A172 (cell line): ENCODE data around the gene TMEM250. TPM values are rescaled to one million over a fixed set of nuclear protein-coding genes. Genes with fewer than 3 reads are reported as not detected.

Source experiments
- DNase-seq: peaks from one replicate; pipeline ENCODE4 v3.0.0-alpha.2; 2015; ENCODE audit warnings: low spot score
- total RNA-seq: library from RNA; depleted of rRNA; stranded (reverse); fragments of >200 nt; shearing (Covaris generic); gene quantifications from 2 replicates; pipeline ENCODE4 v1.2.3, GENCODE V29; 2014

TMEM250 gene
- total RNA-seq, 1 experiment from 2014 or later, result 81.1 TPM

DNA sequence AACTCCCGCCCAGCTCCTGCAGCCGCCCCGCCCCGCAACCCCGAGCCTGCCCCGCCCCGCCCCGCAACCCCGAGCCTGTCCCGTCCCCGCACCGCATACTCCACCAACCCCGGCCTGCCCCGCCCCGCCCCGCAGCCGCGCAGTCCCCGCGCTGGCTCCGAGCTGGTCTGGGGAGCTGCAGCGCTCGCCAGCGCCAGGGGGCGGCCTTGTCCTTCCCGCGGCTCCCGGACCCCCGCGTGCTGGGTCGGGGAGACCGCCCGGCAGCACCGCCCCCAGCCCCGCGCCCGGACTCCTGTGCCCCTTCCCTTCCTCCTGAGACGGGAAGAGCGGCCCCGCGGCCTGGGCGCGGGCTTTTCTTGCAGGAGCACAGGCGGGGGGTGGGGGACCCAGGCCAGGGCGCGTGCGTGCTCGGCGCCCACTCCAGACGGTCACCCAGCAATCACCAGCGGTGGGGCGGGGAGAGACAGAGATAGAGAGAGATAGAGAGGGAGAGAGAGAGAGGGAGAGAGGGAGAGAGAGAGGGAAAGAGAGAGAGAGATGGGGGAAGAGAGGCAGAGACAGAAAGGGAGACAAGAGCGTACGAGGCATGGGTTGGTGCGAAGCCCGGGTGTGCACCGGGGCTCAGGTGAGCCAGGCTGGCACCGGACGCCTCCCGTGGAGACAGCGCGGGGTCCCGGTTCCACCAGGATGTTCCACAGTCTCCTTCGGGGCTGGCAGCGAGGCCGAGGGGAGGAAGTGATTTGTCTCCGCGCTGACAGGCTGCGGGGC, 14.7 kb upstream of the TMEM250 start:
- no peak for DNase-seq

DNA sequence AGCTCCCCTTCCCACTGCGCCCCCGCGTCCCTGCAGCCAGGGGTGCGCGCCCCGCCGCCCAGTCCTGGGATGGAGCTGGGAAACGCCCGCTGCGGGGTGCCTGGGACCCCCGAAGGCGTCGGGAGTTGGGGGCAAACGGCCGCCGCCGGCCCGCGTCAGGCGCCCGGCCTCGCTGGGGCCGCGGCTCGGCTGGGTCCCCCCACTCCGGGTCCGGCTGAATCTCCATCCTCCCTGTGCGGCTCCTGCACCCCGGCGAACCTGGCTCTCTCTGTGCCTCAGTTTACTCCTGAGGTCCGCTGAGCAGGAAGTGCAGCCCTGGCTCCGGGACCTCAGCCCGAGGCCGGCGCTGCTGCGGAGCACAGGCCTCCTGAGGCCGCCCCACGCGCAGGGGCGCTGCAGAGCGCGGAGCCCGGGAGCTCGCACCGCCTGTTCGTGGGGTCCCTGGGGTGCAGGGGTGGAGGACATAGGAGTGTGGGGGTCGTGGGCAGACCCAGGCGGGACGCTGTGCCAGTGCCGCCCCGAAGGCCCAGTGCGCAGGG, 13.9 kb upstream of the TMEM250 start:
- no peak for DNase-seq

DNA sequence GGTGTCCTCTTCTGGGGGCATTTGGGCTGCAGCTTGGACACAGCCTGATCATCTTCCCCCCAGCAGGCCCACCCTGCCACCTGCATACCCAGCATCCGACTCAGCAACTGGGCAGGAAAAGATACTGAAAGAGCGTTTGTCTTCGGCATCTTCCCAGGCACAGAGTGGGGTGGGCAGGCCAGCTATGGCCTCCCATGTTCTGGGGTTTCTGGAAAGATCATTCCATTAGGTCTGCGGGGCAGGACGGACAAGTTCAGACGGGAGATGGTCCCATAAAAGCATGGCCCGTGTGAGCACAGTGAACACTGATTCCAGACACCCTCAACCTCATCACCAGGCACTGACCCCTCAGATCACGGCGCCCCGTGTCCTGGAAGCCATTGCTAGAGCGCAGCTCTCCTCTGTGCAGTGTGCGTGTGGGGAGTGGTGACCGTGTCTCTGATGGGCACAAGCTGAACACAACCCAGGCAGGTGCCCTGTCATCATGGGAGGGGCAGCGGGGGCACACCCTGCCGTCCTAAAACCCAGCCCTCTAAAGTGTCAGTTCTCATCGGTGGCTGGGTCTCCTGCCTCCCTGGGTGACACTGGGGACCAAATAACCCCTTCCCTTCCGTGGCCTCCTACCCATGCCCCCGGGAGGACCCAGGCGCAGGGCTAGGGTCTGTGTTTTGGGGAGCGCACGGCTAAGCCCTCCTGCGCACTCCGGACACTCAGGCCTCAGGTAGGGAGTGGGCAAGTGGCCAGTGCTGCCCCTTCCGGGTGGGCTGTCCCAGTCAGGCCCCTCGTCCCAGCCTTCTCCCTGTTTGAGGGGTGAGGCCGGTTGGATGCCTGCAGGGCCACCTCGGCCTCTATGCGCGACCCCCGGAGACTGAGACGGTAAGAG, 13.2 kb upstream of the TMEM250 start:
- DNase-seq, result no peak

DNA sequence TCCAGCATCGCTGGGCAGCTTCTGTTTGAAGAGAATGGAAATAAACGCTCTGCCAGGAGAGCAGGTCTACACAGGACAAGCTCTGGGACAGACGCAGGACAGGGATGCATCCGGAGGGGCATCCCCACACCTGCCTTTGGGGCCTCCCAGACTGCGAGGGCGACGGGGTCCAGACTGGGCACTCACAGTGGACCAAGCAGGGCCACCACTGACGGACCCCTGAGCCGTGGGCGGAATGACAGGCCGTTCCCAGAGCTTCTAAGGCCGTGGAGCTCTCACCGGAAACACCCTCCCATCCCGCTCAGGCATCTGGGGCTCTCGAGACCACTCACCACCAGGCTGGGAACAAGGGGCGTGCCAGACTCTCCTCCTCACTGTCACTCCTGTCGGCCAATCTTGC, 10.5 kb upstream of the TMEM250 start:
- no peak for DNase-seq

DNA sequence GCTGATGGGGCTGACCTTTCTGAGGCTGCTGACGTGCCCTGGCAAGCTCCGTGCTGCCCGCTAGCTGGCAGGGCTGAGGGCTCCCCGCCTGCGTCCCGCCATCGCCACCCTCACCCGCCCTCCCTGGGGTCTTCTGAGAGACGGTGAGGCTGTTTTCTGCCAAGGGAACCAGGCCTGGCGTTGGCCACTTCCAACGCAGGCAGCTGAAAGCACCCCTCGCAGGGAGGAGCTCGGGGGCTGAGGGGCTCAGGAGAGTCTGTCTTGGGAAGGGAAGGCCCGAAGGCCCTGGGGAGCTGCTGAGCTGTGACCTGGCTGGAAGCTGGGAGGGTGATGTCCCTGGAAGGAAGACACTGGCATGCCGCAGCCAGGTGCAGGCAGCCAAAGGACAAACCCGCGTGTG, 9.8 kb upstream of the TMEM250 start:
- no peak for DNase-seq

DNA sequence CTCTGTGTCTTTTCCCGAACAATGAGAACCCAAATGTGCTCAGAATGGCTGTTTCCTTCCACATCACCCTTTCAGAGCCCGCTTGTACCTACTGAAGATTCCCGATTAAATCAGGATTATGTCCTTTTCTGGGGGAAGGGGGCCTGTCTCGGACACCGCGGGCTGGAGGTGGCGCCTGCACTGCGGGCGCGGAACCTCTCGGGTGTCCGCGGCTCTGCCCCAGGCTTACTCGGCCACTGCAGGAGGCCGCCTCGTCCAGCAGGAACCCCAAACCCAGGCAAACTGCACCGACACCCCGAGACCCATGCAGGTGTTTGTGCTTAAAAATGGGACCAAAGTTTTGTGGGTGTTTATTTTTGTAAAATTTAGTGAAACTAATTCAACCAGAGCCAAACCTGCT, 8.6 kb upstream of the TMEM250 start:
- DNase-seq, result no peak

DNA sequence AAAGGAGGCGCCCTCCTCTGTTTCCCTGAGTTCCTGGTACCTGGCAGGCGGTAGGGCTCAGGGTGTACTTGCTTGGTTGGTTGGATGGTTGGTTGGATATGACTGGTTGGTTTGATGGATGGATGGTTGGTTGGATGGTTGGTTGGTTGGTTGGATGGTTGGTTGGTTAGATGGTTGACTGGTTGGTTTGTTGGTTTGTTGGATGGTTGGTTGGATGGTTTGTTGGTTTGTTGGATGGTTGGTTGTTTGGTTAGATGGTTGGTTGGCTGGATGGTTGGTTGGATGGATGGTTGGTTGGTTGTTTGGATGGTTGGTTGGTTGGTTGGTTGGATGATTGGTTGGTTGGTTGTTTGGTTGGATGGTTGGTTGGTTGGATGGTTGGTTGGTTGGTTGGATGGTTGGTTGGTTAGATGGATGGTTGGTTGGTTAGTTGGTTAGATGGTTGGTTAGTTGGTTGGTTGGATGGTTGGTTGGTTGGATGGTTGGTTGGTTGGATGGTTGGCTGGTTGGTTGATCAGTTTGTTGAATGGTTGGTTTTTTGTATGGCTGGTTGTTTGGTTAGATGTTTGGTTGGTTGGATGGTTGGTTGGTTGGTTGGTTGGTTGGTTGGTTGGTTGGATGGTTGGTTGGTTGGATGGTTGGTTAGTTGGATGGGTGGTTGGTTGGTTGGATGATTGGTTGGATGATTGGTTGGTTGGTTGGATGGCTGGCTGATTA, 6.5 kb upstream of the TMEM250 start:
- no peak for DNase-seq

DNA sequence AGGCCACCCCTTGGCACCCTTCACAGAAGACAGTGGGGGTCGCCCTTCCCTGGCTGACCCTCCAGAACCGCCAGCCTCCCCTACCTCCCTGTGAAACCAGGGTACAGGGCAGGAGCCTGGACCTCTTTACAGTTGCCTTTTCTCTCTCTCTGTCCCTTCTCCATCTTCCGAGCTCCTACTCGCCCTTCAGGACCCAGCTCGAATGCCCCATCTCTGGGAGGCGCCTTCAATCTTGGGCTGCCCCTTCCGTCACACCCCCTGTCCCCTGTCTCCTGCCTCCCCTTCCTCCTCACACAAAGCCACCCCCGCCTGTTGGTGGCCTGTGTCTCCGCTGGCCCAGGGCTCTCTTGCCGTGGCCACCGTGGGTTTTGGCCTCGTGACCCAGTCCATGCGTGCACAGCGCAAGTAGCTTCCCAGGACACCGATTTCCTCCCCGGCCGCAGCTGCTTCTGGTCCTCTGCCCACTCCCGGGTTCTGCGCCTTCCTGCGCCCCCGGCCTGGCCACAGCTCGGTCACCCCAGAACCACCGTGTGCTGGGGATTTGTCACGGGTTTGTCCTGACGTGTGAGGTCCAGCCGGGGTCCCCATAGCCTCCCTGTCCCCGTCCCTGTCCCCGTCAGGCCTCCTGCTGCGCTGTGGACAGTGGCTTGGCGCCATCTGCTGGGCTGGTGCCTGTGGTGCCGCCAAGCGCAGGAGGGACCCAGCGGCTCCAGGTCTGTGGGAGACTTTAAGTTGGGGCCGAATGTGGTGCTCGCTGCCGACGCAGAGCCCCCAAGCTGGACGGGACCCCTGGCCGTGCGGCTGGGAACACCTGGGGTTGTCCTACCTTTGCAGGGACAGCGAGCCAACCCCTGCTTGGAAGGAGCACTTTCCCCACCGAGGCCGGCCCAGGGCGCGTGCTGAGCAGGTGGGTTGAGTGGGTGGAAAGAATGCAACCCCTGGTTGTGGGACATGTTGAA, 4.0 kb upstream of the TMEM250 start:
- no peak for DNase-seq

DNA sequence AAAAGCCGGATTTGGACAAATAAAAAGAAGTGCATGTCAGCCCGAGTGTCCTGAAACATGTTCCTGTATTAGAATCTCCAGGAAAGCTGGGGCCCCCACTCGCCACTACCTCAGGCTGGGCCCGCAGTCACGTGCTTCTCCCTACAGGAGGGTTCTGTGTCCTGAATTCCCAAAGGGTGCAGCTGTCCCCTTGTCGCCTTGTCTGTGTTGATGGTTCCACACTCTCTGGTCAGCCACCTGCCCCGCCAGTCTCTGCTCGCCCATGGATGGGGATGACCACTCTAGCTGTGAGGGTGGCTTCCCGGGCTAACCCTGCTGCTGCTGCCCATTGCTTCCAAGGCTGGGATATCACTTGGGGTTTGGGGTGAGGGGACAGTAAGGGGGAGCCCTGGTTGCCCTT, 3.1 kb upstream of the TMEM250 start:
- DNase-seq, result no peak

DNA sequence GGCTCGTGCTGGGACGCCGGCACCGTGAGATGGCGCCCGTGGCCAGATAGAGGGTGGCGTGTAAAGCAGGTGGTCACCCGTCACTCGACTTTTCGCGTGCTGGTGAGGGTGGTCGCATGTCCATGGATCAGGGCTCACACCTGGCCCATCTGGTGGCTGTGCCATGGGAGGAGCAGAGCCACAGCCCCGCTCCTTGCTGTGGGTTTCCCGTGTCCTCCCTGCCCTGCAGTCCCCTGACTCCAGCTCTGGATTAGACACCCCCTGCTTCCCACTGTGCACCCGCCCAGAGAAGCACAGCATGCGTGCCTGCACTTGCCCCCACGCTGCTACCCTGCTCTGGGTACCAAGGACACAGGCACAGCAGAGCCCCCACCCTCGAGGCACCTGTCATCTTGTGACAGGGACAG, 1.8 kb upstream of the TMEM250 start:
- DNase-seq, result no peak

DNA sequence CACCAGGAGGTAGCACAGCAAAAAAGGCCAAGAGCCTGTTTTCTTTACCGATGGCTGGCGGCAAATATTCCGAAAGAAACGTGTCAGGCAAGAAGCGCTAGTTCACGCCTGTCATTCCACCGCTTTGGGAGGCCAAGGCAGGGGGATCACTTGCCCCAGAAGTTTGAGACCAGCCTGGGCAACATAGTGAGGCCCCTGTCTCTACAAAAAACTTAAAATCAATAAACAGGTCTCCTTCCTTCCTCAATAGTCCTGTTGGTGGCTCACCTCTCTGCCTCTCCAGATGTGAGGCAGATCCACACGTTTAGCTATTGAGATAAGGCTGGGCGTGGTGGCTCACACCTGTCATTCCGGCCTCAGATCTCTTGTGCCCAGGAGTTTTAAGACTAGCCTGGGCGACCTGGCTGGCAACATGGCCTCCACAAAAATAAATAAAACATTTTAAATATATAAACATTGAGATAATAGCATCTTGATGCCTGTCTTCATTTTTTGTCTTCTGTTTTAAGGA, 1.3 kb upstream of the TMEM250 start:
- DNase-seq, result no peak

- peak; percentile 53 for DNase-seq
Observed at GRCh38 chr9:136119061-136119882, 597 bp upstream of the TMEM250 start.

GRCh38 chr9:136117916-136118319, 757 bp downstream of the TMEM250 start:
- DNase-seq, result no peak

DNA sequence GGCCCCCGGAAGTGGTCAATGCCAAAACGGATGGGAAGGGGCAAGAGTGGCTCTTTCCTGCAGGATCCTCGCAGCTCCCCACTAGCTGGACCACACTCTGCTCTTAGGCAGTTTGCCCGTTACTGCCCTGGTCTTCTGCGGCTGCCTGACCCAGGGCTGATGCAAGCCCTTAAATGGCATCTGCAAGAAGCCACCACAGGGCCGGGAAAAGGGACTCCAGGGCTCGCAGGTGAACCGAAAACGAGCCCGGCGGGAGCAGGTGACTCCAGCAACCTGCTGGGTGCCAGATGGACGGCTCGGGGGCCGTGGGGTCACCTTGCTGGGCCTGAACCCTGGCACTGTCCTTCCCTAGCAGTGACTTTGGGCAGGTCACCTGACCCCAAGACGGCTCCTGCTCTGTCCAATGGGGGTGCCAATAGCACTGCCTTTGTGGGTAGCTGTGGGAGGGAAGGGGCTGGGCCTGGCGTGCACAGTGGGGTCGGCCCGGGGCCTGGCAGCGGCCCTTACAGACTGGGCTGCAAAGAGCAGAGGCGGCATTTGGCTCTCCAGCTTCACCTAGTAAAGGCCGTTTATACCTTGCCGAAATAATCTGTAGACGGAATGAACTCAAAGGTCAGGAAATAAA, 1.3 kb downstream of the TMEM250 start:
- no peak for DNase-seq

GRCh38 chr9:136116360-136117098, 2.1 kb downstream of the TMEM250 start:
- no peak for DNase-seq

DNA sequence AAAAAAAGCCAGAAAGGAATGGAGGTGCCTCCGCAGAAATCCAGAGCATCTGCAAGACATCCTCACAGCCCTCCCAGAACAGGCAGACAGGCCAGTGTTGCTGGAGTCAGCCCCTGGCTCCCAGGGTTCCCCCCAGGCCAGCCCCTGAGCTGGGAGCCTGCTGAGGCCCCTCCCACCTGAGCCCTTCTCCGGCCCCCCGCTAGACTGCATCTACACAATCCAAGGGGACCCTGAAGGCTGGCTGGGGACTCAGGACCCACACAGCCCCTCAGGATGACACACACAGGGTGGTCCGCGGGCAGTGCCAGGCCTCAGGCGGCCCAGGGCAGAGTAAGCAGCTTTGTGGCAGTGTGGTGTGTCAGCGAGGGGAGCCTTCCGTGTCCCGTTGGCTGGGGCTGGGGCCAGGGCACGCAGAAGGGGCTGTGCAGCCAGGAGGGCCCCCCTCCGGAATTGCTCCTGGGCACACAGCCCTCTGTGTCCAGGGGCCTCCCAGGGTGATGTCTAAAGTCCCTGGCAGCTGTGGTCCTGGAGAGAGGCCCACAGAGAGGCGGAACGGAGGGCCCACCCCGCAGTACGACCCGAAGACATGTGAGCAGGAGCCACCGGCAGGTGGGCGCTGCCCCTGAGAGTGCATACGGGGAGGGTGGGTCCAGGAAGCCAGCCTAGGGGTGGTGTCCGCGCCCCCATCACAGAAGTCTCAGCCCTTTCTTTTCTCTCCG, 2.9 kb downstream of the TMEM250 start:
- no peak for DNase-seq

DNA sequence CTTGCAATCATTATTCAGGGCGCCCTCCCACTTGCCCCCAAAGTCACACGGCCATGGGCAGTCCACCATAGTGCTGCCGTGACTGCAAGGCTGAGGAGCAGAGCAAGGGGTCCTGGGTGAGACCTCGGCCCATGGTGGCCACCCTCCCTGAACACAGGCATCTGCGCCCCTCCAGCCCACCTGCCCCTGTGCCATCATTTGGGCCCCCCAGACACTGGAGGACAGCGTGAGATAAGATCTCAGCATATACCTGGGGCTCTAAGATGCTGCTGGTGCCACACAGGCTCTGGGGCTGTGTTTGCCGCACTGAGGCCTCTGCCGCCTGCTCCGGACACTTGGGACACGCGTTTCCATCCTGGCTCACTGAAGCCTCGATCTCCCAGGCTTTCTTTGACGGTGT, 3.5 kb downstream of the TMEM250 start:
- no peak for DNase-seq

- DNase-seq, result no peak
Observed at GRCh38 chr9:136114610-136115009, 4.1 kb downstream of the TMEM250 start.
